ENCODE data around the gene MACROD2.

MACROD2 gene

DNA sequence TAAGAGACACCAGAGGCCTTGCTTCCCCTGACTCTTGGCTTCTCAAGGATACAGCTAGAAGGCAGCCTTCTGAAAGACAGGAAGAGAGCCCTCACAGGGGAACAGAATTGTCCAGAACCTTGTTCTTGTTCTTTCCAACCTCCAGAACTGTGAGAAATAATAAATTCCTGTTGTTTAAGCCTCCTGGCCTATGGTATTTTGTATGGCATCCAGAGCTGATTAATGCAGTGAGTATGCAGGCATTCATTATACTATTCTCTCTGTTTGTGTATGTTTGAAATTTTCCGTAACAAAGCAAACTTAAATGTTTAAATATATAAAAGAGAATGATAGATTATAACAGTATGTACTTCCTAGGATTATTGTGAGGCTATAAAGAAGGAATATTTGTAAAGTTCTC lies 1245.5 kb downstream of the MACROD2 start:
- in situ Hi-C loops (cut with HindIII; ENCODE audit: low sequenced_read_pairs), result no loop called here
- TF ChIP-seq, protein P1, sequence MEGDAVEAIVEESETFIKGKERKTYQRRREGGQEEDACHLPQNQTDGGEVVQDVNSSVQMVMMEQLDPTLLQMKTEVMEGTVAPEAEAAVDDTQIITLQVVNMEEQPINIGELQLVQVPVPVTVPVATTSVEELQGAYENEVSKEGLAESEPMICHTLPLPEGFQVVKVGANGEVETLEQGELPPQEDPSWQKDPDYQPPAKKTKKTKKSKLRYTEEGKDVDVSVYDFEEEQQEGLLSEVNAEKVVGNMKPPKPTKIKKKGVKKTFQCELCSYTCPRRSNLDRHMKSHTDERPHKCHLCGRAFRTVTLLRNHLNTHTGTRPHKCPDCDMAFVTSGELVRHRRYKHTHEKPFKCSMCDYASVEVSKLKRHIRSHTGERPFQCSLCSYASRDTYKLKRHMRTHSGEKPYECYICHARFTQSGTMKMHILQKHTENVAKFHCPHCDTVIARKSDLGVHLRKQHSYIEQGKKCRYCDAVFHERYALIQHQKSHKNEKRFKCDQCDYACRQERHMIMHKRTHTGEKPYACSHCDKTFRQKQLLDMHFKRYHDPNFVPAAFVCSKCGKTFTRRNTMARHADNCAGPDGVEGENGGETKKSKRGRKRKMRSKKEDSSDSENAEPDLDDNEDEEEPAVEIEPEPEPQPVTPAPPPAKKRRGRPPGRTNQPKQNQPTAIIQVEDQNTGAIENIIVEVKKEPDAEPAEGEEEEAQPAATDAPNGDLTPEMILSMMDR (IDR thresholded peaks at IDR 0.05; ENCODE audit: low read depth, low read length, missing control alignments), result no peak
- no peak for DNase-seq (ENCODE audit: low read depth)
- no peak overlapping the region for H3K4me3 ChIP-seq (ENCODE audit: low read depth, low read length)

DNA sequence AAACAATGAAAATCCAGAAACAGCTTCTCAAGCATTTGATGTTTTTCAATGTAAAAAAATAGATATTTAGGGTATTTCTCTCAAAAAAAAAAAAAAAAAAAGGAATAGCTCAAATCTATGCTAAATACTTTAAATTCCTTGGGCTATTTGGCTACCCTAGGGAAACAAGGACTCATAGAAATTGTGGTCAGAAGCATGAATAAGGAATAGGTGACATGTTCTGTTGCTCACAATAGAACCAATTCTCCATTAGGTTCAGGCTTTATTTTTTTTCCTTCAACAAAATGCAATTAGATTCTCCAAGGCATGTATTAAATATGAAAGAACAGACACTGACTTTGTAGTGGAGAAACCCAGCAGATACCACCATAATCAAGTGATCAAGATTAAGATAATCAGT lies 1246.4 kb downstream of the MACROD2 start:
- in situ Hi-C loops (cut with HindIII; ENCODE audit: low sequenced_read_pairs), result no loop called here
- TF ChIP-seq, protein P1 (IDR thresholded peaks at IDR 0.05; ENCODE audit: low read depth, low read length, missing control alignments), result no peak
- H3K4me3 ChIP-seq (ENCODE audit: low read depth, low read length), result no peak overlapping the region
- DNase-seq (ENCODE audit: low read depth), result no peak

DNA sequence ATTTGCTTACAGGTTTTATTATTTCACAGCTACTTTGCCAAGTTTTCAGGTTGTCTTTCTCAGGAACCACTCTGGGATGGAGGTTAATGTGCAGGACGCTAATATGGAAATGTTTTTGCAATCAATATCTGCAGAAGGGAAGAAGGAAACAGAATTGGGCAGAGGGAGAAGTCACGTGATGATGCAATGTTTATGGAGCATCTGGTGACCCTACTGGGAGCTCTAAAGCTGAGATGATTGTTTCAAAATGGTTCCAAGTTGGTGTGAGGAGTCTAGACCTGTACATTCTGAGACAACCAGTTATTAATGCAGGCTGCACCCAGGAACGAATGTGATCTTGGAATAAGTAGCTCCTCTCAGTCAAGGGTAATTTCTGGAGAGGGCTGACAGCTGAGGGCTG lies 1247.5 kb downstream of the MACROD2 start:
- no peak overlapping the region for H3K4me3 ChIP-seq (ENCODE audit: low read depth, low read length)
- no peak for DNase-seq (ENCODE audit: low read depth)
- in situ Hi-C loops (cut with HindIII; ENCODE audit: low sequenced_read_pairs), result no loop called here
- TF ChIP-seq, protein P1 (IDR thresholded peaks at IDR 0.05; ENCODE audit: low read depth, low read length, missing control alignments), result no peak

DNA sequence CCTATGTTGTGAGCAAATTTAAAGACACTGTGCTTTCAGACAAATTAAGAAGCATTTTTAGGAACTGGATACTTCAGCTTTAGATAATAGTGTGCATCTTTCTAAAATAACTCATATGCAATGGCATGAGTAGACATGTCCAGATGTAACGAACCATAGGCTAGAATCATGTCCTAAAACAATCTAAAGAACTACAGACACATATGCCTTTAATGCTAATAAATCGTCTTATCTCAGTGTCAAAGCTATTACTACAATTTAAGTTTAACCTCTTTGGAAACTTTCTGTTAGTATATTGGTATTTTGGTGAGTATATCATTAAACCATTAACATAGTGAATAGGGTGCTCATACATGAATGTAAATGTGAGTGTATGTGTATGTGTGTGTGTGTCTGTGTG lies 1250.6 kb downstream of the MACROD2 start:
- TF ChIP-seq, protein P1 (IDR thresholded peaks at IDR 0.05; ENCODE audit: low read depth, low read length, missing control alignments), result no peak
- DNase-seq (ENCODE audit: low read depth), result no peak
- H3K4me3 ChIP-seq (ENCODE audit: low read depth, low read length), result no peak overlapping the region
- in situ Hi-C loops (cut with HindIII; ENCODE audit: low sequenced_read_pairs), result no loop called here

DNA sequence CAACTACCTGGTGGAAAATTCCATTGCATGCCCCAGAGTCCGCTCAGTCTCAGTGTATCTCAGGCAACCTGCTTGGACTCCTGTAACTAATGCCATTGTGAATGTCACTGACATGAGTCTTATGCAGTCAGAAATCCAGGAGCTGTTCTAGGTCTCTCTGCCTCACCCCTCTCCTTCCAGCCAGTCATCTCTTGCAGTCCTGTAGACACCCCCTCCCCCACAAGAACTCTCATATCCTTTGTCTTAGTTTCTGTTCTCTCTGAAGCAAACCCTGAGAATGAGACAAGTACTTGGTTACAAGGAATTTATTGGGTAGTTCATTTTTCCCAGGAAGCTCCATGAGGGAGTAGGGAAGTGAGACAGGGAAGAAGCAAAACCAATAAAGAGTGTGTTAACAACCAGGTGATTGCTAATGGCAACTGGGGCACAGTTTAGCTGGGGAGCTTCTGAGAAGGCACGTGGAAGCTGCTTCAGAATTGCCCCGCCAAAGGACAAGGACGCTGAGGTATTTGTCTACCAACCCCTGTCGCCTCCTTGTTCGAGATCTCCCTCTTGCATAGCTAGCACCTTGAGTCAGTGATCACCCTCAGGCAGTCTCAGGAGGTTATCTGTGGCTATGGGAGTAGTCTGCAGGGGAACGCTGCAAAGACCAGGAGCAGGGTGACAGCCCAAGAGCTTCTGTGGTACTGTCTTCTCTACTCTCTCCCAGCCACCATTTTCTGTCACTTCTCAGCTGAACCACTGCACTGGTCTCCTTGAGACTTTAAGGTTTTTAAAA lies 1253.5 kb downstream of the MACROD2 start:
- no peak overlapping the region for H3K4me3 ChIP-seq (ENCODE audit: low read depth, low read length)
- DNase-seq (ENCODE audit: low read depth), result no peak
- in situ Hi-C loops (cut with HindIII; ENCODE audit: low sequenced_read_pairs), result no loop called here
- TF ChIP-seq, protein P1 (IDR thresholded peaks at IDR 0.05; ENCODE audit: low read depth, low read length, missing control alignments), result no peak

DNA sequence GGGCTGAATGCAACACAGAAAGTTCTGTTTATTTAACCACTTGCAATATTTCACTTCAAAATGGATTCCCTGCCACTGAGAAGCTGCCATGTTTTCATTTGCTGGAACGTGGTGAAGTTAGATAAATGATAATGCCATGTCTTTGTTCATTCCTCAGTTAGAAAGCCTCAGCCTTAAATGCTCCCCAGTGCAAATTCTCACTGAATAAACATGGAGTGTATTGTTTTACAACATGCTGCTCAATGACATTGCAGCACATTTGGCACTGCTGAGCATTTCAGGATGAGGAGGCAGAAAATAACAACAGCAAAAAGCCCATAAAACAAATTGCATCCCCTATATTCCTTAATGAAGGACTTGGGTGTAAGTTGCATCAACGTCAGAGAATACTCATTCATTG lies 1255.9 kb downstream of the MACROD2 start:
- in situ Hi-C loops (cut with HindIII; ENCODE audit: low sequenced_read_pairs), result no loop called here
- no peak overlapping the region for H3K4me3 ChIP-seq (ENCODE audit: low read depth, low read length)
- no peak for DNase-seq (ENCODE audit: low read depth)
- TF ChIP-seq, protein P1 (IDR thresholded peaks at IDR 0.05; ENCODE audit: low read depth, low read length, missing control alignments), result no peak

Data from astrocyte of the cerebellum (primary cell).